Measurements from ENCODE around the gene GBX1.

Gene GBX1

GRCh38 chr7:151125470-151125845, 42.0 kb downstream of the GBX1 start:
- no peak for DNase-seq

DNA sequence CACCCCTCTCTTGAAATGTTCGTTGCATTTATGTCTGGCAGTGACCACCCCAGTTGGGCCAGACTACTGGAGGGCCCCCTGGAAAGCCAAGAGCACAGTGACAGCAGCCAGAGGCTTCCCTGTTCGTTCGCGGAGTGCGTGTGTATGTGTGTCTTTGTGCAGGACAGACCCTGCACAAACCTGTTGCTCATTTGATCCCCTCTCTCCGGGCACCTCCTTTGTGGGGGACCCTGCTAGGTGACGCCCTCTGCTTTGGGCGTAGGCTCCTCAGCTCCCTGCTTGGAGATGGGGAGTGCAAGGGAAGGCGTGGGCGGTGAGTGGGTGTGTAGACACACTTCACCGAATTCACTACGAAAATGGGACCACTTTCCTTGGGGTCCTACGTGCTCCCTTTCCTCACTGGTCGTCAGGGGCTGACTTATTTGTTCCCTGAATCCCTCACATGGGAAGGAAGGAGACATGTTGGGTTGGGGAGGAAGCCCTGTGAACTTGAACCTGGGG, 42.5 kb downstream of the GBX1 start:
- no peak for DNase-seq

DNA sequence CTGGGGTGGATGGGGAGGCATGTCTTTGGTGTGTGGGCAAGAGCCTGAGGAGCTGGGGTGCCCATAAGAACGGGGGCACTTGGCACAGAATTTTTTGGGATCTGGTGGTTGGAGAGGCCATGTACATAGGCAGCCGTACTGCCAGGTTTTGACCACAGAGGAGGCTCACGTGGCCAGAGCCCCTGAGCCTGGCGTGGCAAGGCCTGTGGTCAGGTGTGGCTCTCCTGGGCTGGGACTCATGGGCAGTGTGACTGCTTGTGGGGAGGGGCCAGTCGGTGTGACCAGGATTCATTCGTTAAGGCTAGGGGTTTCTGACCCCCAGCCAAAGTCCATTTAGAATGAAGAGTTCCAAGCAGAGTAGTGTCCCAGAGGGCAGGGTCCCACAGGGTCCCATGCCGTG, 43.0 kb downstream of the GBX1 start:
- DNase-seq, result no peak

DNA sequence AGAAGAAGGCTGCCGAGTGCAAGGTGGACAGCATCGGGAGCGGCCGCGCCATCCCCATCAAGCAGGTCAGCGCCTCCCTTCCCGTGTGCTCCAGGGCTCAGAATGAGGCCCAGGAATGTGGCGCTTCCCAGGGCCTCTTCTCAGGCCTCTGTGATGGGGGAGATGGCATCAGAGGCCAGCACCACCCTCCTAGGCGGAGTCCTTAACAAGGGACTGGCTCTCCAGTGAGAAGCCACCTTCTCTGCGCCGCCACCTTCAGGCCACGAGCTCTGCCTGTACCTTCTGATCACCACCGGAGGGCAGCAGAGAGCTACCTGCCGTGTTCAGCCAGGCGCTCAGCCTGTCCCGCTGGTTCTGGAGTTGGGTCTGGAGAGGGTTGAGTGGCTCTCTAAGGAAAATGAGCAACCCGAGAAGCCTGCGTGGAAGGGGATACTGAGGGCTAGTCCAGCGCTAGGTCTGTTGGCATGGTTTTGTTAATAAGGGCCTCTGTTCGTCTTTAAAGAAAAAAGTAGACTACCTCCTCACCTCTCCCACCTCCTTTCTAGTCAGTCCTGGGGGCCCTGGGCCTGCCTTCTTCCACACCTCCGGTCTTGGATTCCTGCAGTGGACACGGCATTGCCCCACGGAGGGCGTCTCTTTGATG, 43.6 kb downstream of the GBX1 start:
- peak; percentile 79 for DNase-seq

DNA sequence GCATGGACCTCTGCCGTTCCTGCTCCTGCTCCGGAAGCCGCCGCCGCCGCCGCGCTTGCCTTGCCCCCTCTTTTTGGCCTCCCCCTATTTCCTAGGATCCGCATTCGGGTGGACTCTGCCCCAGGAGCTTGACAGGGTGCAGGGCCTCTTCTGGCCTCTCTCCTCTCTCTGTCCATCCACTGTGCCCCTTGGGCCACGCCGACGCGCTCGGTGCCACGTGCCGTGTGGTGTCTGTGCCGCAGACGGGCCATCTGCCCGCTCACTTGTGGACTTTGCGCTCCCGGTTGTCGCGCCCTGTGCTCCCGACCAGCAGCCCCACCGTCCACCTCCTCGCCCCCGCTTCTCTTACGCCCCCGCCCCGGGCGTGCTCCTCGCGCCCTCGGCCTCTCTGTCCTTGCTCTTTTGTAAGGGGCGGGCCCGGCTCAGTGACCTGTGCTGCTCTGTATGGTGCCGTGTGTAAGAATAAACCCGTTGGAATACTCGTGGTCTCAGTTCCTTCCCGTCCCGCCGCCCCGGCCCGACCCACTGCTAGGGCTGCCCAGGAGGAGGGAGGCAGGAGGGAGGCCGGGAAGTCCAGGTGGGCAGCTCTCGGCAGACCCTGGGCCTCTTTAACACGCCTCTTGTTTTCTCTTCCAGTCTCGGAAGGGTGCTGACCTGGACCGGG, 44.2 kb downstream of the GBX1 start:
- DNase-seq, result no peak

GRCh38 chr7:151122796-151123157, 44.7 kb downstream of the GBX1 start:
- no peak for DNase-seq

DNA sequence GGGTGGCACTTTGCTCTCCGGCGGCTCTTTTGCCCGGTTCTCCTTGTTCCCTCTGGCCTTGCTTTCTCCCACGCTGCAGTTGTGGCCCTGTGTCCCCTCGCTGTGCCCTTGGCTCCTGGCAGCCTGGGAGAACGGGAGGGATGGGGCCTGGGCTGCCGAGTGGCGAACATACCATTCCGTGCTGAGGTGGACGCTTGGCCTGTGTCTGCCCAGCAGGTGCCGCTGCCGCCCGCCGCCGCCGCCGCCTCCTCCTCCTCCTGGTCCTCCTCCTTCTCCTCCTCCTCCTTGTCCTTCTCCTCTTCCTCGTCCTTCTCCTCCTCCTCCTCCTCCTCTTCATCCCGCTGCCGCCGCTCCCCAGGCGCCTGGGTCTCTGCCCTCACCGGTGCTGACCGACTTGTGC, 45.2 kb downstream of the GBX1 start:
- DNase-seq, result no peak

GRCh38 chr7:151121380-151122170, 45.9 kb downstream of the GBX1 start:
- DNase-seq, result no peak

GRCh38 chr7:151120896-151121295, 46.6 kb downstream of the GBX1 start:
- DNase-seq, result no peak

GRCh38 chr7:151119902-151120301, 47.6 kb downstream of the GBX1 start:
- DNase-seq, result no peak

DNA sequence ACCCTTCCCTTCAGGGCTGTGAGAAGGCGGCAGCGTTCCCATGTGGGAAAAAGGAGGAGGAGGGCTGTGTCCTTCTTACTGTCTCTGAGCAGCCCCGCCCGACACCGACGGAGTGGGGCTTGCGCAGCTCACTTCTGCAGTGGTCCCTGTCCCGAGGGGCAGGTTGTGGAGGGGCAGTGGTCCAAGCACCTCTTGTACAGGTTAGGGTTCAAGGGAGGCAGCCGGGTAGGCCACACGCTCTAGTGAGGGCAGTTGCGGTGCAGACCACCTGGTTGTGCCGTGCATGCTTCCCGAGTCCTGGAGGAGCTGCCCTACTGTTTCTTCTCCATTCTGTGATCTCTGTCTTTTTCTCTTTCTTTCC, 48.5 kb downstream of the GBX1 start:
- DNase-seq, result no peak

DNA sequence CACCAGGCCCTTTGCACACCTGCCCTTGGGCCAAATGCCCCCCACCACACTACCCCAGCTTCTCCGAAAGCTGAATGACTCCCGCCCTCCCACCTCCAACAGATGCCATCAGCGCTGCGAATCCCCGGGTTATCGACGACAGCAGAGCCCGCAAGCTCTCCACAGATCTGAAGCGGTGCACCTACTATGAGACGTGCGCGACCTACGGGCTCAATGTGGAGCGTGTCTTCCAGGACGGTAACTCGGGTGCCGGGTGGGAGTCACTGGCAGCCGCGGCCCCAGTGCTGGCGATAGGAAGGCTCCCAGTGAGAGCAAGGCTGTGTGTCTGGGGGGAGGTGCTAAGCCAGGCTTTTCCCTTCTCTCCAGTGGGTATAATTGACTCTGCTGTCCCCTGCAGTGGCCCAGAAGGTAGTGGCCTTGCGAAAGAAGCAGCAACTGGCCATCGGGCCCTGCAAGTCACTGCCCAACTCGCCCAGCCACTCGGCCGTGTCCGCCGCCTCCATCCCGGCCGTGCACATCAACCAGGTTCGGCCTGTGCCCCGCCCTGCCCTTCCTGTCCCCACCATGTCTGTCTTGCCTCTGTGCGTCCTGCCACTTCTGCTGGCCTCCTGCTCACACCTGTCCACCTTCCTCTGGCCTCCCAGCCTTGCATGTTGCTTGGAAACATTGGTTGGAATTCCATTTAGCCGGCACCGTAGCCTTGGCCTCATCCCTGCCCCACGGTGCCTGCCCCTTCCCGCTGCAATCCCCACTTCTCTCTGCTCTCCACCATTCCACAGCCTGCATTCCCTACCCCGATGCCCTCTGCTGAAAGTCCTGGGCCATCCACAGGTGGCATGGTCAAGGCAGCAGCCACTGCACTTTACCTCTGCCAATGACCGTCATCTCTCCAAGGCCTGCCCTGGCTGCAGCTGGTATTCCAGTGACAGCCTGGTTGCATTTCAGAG, 49.1 kb downstream of the GBX1 start:
- no peak for DNase-seq

- peak; percentile 51 for DNase-seq
Measured at GRCh38 chr7:151117565-151117964, 49.9 kb downstream of the GBX1 start.

GRCh38 chr7:151116603-151117440, 50.7 kb downstream of the GBX1 start:
- no peak for DNase-seq

DNA sequence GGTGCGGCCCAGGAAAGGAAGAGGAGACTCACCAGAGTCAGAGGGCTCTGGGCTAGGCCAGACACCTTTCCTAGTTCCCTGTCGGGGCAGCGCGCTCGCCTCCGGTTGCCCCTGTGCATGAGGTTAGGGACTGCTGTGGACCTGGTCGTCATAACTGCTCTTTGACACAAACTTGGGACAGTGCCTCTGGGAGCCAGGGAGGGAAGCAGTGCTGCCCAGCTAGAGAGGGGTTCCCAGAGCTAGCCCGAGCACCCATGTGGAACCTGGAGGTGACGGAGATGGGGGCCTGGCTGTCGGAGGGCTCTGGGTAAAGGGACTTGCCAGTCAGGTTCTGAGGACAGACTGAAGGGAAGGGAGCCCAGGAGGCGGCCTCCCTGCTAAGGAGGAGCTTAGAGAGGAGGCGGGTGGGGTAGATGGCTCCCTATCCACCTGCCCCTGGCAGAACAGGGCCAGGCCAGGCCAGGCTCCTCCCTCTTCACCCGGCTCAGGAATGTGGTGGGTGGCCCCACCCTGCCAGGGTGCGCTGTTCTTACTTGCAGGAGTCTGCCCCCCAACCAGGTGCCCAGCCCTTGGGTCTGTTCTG, 51.6 kb downstream of the GBX1 start:
- no peak for DNase-seq

DNA sequence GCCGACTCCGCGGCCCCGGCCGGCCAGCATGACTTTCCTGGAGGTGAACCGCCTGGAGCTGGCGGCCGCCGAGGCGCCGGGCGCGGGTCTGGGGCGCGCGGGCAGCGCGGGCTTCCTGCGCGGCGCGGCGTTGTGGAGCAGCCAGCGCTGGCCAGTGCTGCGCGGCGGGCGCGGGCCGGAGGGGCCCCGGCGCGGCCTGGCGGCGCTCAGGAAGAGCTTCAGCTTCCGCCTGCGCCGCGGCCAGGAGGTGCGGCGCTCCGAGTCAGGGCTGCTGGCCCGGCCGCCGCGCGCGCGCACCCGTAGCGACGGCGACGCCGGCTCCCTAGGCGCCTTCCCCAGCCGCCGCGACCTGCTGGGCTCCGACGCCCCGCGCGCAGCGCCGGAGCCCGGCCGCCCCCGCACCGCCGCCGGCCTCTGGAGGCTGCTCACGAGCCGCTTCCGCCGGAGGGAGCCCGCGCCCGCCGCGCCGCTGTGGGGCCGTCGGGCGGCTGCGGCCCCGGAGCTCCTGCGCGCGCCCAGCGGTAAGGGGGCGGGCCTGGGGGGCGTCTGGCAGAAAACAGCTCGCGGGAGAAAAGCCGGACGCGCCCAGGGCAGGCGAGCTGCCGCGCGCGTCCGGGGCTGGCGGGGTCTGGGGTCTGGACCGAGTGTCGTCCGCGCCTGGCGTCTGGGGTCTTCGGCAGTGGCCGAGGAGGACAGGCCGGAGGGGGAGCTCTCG, 52.2 kb downstream of the GBX1 start:
- no peak for DNase-seq

DNA sequence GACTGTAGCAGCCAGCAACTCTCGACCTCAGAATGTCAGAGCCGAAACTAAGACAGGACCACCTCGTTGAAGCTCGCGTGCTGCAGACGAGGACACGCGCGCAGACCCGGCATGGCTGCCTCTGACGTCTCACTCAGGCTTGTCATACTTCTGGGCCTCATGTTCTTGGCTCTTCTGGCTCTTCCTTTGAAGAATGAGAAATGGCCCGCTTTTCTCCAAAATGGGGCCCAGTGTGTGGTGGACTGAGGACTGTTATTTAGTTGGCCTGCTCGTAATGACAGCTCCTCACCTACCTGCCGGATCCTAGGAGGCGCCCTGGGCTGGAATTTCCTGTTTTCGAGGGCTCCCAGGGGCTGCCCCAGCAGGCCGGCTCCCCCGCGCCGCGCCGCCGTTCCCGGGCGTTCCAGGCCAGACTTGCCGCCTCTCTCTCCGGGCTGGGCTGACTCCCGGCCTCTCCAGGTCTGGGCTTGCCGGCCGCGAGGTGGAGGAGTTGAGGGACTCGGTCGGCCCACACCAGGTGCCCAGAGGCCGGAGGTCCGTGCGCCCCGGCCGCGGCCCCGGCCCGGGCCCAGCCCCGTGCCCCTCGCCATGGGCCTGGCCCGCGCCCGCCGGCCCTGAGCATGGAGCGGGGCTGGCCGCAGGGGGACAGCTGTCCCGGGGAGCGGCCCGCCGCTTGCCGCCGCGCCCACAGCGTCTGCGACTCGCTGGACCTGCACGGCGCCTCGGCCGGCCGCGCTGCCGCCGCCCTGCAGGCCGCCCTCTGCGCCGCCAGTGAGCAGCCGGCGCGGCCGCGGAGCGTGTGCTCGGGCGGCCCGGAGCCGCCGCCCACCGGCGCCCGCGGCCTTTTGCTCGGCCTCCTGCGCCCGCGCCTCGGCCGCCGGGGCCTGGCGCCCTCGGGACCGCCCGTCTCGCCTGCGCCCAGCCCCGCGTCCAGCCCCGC, 53.1 kb downstream of the GBX1 start:
- DNase-seq, result no peak

GRCh38 chr7:151113344-151114150, 53.9 kb downstream of the GBX1 start:
- DNase-seq, result no peak
